ENCODE measurements around the gene SPATA19.

The SPATA19 gene

GRCh38 chr11:133817449-133817848 lies 27.9 kb downstream of the SPATA19 start:
- no peak for DNase-seq

- DNase-seq: no peak
Measured at GRCh38 chr11:133816146-133816870, 29.0 kb downstream of the SPATA19 start.

GRCh38 chr11:133815636-133816035 lies 29.7 kb downstream of the SPATA19 start:
- no peak for DNase-seq

- DNase-seq: no peak
Measured at GRCh38 chr11:133814588-133815100, 30.7 kb downstream of the SPATA19 start.

GRCh38 chr11:133811850-133812685 lies 33.2 kb downstream of the SPATA19 start:
- no peak for DNase-seq

GRCh38 chr11:133810766-133811165 lies 34.5 kb downstream of the SPATA19 start:
- no peak for DNase-seq

- DNase-seq: no peak
Measured at GRCh38 chr11:133809569-133810491, 35.5 kb downstream of the SPATA19 start.

- no peak for DNase-seq
Measured at GRCh38 chr11:133808393-133809140, 36.7 kb downstream of the SPATA19 start.

GRCh38 chr11:133803026-133803425 lies 42.3 kb downstream of the SPATA19 start:
- no peak for DNase-seq

- no peak for DNase-seq
Measured at GRCh38 chr11:133801356-133801755, 44.0 kb downstream of the SPATA19 start.

GRCh38 chr11:133800666-133801065 lies 44.6 kb downstream of the SPATA19 start:
- DNase-seq: no peak

- no peak for DNase-seq
Measured at GRCh38 chr11:133797554-133797953, 47.8 kb downstream of the SPATA19 start.

GRCh38 chr11:133796043-133796795 lies 49.1 kb downstream of the SPATA19 start:
- DNase-seq: no peak

- no peak for DNase-seq
Measured at GRCh38 chr11:133795088-133795487, 50.2 kb downstream of the SPATA19 start.

- no peak for DNase-seq
Measured at GRCh38 chr11:133794205-133794604, 51.1 kb downstream of the SPATA19 start.

- no peak for DNase-seq
Measured at GRCh38 chr11:133793271-133794035, 51.9 kb downstream of the SPATA19 start.

- no peak for DNase-seq
Measured at GRCh38 chr11:133790995-133791394, 54.3 kb downstream of the SPATA19 start.
